Vagina (tissue), 2 donors: Measurements from ENCODE around the gene SIPA1L3.

Experiments used
- CTCF ChIP-seq, 3 experiments: fragments of 450-650 bp in 2 of 3; fragments of 200-600 bp in 1 of 3; sonication (generic) in 1 of 3; IDR thresholded peaks; one replicate each; pipeline ENCODE4 v1.5.1; 2017 to 2019; ENCODE audit warnings: antibody characterized with exemption in 3 of 3, mild to moderate bottlenecking in 2 of 3, moderate library complexity in 2 of 3
- POLR2A ChIP-seq, 2 donors: fragments of 450-650 bp; IDR thresholded peaks; one replicate each; pipeline ENCODE4 v1.6.1; 2017; ENCODE audit warnings: antibody characterized with exemption in 2 of 2, mild to moderate bottlenecking in 2 of 2, moderate library complexity in 2 of 2
- POLR2AphosphoS5 ChIP-seq, 2 donors: sonication (generic); formaldehyde crosslinking; IDR thresholded peaks; one replicate each; pipeline ENCODE4 v1.9.0; 2017; ENCODE audit warnings: antibody characterized with exemption in 2 of 2, mild to moderate bottlenecking in 2 of 2, low read depth in 1 of 2; ENCODE audit not compliant: insufficient read depth in 1 of 2

- no peak for TF ChIP-seq CTCF (IDR thresholded peaks at IDR 0.05)
- no peak for TF ChIP-seq POLR2A (IDR thresholded peaks at IDR 0.05)
- TF ChIP-seq POLR2AphosphoS5 (IDR thresholded peaks at IDR 0.05; ENCODE audit: insufficient read depth in 1 of 2, low read depth in 1 of 2) = no peak
These were observed 37.2 kb upstream of the SIPA1L3 start for GRCh38 chr19:37869766-37870340.
